ENCODE measurements around the gene CHCHD3.

The CHCHD3 gene

DNA sequence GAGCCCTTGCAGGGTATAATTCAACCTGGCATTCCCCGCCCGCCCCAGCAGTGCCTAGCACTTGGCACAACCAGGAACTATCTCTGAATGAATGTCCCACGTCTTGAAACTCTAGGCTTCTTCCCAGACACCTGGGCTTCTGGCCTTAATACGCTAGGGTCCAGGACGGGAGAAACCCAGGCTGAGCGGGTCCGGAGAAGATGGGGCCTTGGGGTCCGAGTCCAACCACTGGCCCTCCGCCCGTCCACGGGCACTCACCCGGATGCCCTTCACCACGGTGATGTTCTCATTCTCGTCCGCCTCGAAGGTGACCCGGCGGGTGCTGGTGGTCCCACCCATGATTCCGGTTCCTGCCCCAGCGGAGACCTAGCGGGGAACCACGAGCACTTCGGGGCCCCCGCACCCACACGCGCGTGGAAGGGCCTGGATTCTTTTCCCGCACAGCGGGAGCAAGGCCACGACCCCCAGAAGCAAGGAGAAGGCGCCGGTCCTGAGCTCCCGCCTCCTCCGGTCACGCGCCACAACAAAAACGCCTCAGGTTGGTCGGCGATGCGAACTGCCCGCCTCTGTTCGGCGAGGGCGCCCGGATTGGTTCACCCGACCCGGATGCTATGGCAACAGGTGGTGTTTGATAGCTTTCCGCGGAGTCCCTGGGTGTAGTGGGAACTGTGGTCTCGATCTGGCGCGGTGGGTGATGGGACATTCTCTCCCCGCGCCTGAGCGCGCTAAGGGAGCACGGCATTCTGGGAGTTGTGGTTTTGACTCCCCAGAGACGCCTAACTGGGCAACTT, at the start of gene CHCHD3:
Gene CHCHD3 (minus strand): TSS at position 492 of the 791 bp plus-strand sequence. CDS start 153 bp downstream, at position 339.
- peak within 1 kb of the TSS; percentile 91 for H3K4me3 ChIP-seq (ENCODE audit: low read length)
- no peaks in the 10 kb centered on the region for H3K9me3 ChIP-seq (ENCODE audit: insufficient read depth, low read depth, low read length)
- peaks cover 29% of the 10 kb centered on the region for H3K4me1 ChIP-seq (ENCODE audit: insufficient read depth, low read length)
- H3K27ac ChIP-seq (ENCODE audit: low read length) = peak within 1 kb of the TSS; percentile 57
- H3K36me3 ChIP-seq (ENCODE audit: insufficient read depth, low read depth, low read length) = no peaks in the 10 kb centered on the region; the same call in 1 of the 2 replicates
- H3K27me3 ChIP-seq (ENCODE audit: insufficient read depth, low read length) = no peaks in the 10 kb centered on the region
- H3K9ac ChIP-seq (ENCODE audit: low read depth, low read length) = peak within 1 kb of the TSS; percentile 84

DNA sequence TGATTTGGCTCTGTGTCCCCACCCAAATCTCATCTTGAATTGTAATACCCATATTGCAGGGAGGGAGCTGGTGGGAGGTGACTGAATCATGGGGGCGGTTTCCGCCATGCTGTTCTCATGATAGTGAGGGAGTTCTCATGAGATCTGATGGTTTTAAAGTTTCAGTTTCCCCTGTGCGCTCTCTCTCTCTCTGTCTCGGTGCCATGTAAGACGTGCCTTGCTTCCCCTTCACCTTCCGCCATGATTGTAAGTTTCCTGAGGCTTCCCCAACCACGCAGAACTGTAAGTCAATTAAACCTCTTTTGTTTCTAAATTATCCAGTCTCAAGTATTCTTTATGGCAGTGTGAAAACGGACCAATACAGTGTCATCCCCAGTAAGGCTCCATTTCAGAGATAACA, 48.3 kb upstream of the CHCHD3 start:
- no peaks in the 10 kb centered on the region for H3K36me3 ChIP-seq (ENCODE audit: insufficient read depth, low read depth, low read length)
- no peaks in the 10 kb centered on the region for H3K4me1 ChIP-seq (ENCODE audit: insufficient read depth, low read length)
- no peak overlapping the region for H3K4me3 ChIP-seq (ENCODE audit: low read length)
- H3K27ac ChIP-seq (ENCODE audit: low read length) = no peak overlapping the region
- no peaks in the 10 kb centered on the region for H3K27me3 ChIP-seq (ENCODE audit: insufficient read depth, low read length)
- H3K9me3 ChIP-seq (ENCODE audit: insufficient read depth, low read depth, low read length) = no peaks in the 10 kb centered on the region
- H3K9ac ChIP-seq (ENCODE audit: low read depth, low read length) = no peak overlapping the region

GRCh38 chr7:133126422-133126821, 44.5 kb upstream of the CHCHD3 start:
- Histone ChIP-seq H3K9ac (ENCODE audit: low read depth, low read length) (no peak overlapping the region), H3K4me1 (ENCODE audit: insufficient read depth, low read length) (peaks cover 3% of the 10 kb centered on the region; the same call in 1 of the 2 replicates), H3K36me3 (ENCODE audit: insufficient read depth, low read depth, low read length) (no peaks in the 10 kb centered on the region), H3K4me3 (ENCODE audit: low read length) (no peak overlapping the region), H3K27ac (ENCODE audit: low read length) (no peak overlapping the region), H3K27me3 (ENCODE audit: insufficient read depth, low read length) (no peaks in the 10 kb centered on the region), H3K9me3 (ENCODE audit: insufficient read depth, low read depth, low read length) (no peaks in the 10 kb centered on the region)

DNA sequence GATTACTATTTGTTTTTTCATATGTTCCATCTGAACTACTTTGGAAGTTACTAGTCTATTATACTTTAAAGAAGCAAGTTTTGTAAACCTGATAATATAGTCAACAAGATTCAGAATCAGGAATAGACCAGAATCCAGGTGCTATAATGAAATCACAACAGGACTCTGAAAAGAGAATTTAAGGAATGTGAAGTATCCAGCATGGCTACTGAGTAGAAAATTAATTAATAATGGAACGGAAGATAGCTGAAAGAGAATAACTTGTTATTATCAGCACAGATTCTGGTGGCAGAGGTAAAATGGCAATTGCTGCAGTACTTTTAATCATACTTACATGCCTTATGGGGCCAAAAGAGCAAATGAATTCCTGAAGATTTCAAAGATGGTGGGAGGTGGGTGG, 43.1 kb upstream of the CHCHD3 start:
- H3K27ac ChIP-seq (ENCODE audit: low read length) = no peak overlapping the region
- no peak overlapping the region for H3K9ac ChIP-seq (ENCODE audit: low read depth, low read length)
- H3K27me3 ChIP-seq (ENCODE audit: insufficient read depth, low read length) = no peaks in the 10 kb centered on the region
- no peak overlapping the region for H3K4me3 ChIP-seq (ENCODE audit: low read length)
- no peaks in the 10 kb centered on the region for H3K36me3 ChIP-seq (ENCODE audit: insufficient read depth, low read depth, low read length)
- H3K4me1 ChIP-seq (ENCODE audit: insufficient read depth, low read length) = peaks cover 3% of the 10 kb centered on the region; the same call in 1 of the 2 replicates
- no peaks in the 10 kb centered on the region for H3K9me3 ChIP-seq (ENCODE audit: insufficient read depth, low read depth, low read length)

DNA sequence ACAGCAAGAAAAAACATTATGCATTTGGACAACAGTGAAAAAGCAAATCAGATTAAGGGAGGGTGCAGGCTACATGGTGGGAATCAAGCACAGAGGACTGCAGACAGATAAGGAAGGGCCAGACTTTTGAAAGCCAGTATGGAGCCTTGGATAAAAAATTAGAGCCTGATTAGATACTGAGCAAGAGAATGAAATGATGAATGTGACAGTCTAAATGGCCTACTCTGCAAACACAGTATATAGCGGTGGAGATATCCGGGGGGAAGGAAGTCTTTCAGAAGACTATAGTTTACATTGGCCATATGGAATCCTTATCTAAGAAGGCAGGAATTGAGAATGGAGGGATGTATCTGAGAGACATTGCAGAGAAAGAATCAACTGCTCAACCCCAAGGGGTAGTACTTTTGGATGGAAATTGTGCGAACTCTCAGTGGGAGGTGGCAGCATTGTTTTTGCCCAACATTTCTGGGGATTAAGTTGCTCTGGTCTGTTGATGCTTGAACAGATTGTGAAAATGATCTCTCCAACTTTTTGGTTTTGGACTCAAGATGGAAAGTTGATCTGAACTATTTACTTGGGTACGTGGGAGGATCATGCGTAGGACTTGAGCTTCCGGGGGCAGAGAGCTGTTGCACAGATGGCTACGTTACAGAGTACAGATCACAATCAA, 39.4 kb upstream of the CHCHD3 start:
- Histone ChIP-seq H3K27me3 (ENCODE audit: insufficient read depth, low read length) (no peaks in the 10 kb centered on the region), H3K4me1 (ENCODE audit: insufficient read depth, low read length) (peaks cover 3% of the 10 kb centered on the region; the same call in 1 of the 2 replicates), H3K36me3 (ENCODE audit: insufficient read depth, low read depth, low read length) (no peaks in the 10 kb centered on the region), H3K4me3 (ENCODE audit: low read length) (no peak overlapping the region), H3K9me3 (ENCODE audit: insufficient read depth, low read depth, low read length) (no peaks in the 10 kb centered on the region), H3K27ac (ENCODE audit: low read length) (no peak overlapping the region), H3K9ac (ENCODE audit: low read depth, low read length) (no peak overlapping the region)

GRCh38 chr7:133119067-133119466, 37.2 kb upstream of the CHCHD3 start:
- H3K27ac ChIP-seq (ENCODE audit: low read length) = no peak overlapping the region
- H3K4me3 ChIP-seq (ENCODE audit: low read length) = no peak overlapping the region
- H3K4me1 ChIP-seq (ENCODE audit: insufficient read depth, low read length) = no peaks in the 10 kb centered on the region; the same call in 1 of the 2 replicates

DNA sequence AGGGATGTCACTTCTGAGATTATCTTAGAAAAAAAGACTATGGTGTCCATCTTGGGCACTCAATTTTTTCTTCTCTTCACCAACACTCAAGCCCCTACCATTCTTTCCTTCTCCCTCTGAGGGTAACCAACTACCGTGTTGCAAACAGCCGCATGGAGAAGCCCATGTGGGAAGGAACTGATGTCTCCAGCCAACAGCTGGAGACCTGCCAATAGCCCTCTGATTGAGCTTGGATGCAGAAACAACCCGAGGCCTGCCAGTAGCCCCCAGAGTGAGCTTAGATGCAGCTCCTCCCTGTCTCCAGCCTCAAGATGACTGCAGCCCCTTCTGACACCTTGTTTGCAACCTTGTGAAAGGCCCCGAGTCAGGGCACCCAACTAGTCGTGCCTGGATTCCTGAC, 36.4 kb upstream of the CHCHD3 start:
- H3K9ac ChIP-seq (ENCODE audit: low read depth, low read length) = no peak overlapping the region
- H3K4me3 ChIP-seq (ENCODE audit: low read length) = no peak overlapping the region
- no peaks in the 10 kb centered on the region for H3K36me3 ChIP-seq (ENCODE audit: insufficient read depth, low read depth, low read length)
- no peaks in the 10 kb centered on the region; the same call in 1 of the 2 replicates for H3K4me1 ChIP-seq (ENCODE audit: insufficient read depth, low read length)
- H3K27ac ChIP-seq (ENCODE audit: low read length) = no peak overlapping the region
- no peaks in the 10 kb centered on the region for H3K9me3 ChIP-seq (ENCODE audit: insufficient read depth, low read depth, low read length)
- no peaks in the 10 kb centered on the region for H3K27me3 ChIP-seq (ENCODE audit: insufficient read depth, low read length)

More at GRCh38 chr7:133119067-133119466, 37.2 kb upstream of the CHCHD3 start:
- no peaks in the 10 kb centered on the region for H3K36me3 ChIP-seq (ENCODE audit: insufficient read depth, low read depth, low read length)
- H3K9me3 ChIP-seq (ENCODE audit: insufficient read depth, low read depth, low read length) = no peaks in the 10 kb centered on the region
- H3K27me3 ChIP-seq (ENCODE audit: insufficient read depth, low read length) = no peaks in the 10 kb centered on the region
- no peak overlapping the region for H3K9ac ChIP-seq (ENCODE audit: low read depth, low read length)

DNA sequence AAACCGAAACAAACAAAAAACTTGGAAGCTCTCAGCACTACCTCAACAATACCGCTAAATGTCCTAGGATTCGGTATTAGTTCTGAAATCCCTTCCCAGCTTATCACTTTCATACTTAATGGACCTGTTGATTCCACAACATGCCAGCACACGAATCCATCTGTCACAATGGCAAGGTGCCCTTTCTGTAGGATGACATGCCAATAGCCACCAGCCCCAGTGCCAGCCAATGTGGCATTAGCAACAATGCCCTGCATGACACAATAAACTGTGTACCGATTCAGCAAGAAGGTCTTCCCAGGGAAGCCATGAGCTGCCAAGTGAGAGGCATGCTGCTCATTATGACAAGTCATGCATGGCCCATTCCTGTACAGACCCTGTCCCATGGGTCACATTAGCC, 35.6 kb upstream of the CHCHD3 start:
- no peak overlapping the region for H3K9ac ChIP-seq (ENCODE audit: low read depth, low read length)
- no peak overlapping the region for H3K27ac ChIP-seq (ENCODE audit: low read length)
- H3K4me3 ChIP-seq (ENCODE audit: low read length) = no peak overlapping the region
- H3K4me1 ChIP-seq (ENCODE audit: insufficient read depth, low read length) = no peaks in the 10 kb centered on the region; the same call in 1 of the 2 replicates
- H3K36me3 ChIP-seq (ENCODE audit: insufficient read depth, low read depth, low read length) = no peaks in the 10 kb centered on the region
- H3K9me3 ChIP-seq (ENCODE audit: insufficient read depth, low read depth, low read length) = no peaks in the 10 kb centered on the region
- H3K27me3 ChIP-seq (ENCODE audit: insufficient read depth, low read length) = no peaks in the 10 kb centered on the region

- Histone ChIP-seq H3K4me3 (ENCODE audit: low read length) (no peak overlapping the region), H3K4me1 (ENCODE audit: insufficient read depth, low read length) (no peaks in the 10 kb centered on the region; the same call in 1 of the 2 replicates), H3K9ac (ENCODE audit: low read depth, low read length) (no peak overlapping the region), H3K9me3 (ENCODE audit: insufficient read depth, low read depth, low read length) (peaks cover 1% of the 10 kb centered on the region; the same call in 1 of the 2 replicates), H3K27ac (ENCODE audit: low read length) (no peak overlapping the region), H3K27me3 (ENCODE audit: insufficient read depth, low read length) (no peaks in the 10 kb centered on the region), H3K36me3 (ENCODE audit: insufficient read depth, low read depth, low read length) (no peaks in the 10 kb centered on the region)
Observed at GRCh38 chr7:133115596-133115995, 33.7 kb upstream of the CHCHD3 start.

- H3K4me3 ChIP-seq (ENCODE audit: low read length) = no peak overlapping the region
- no peaks in the 10 kb centered on the region for H3K27me3 ChIP-seq (ENCODE audit: insufficient read depth, low read length)
- no peaks in the 10 kb centered on the region for H3K36me3 ChIP-seq (ENCODE audit: insufficient read depth, low read depth, low read length)
- H3K27ac ChIP-seq (ENCODE audit: low read length) = no peak overlapping the region
- no peak overlapping the region for H3K9ac ChIP-seq (ENCODE audit: low read depth, low read length)
- H3K9me3 ChIP-seq (ENCODE audit: insufficient read depth, low read depth, low read length) = peaks cover 8% of the 10 kb centered on the region; the same call in 1 of the 2 replicates
- no peaks in the 10 kb centered on the region; the same call in 1 of the 2 replicates for H3K4me1 ChIP-seq (ENCODE audit: insufficient read depth, low read length)
Observed at GRCh38 chr7:133114519-133114918, 32.6 kb upstream of the CHCHD3 start.

DNA sequence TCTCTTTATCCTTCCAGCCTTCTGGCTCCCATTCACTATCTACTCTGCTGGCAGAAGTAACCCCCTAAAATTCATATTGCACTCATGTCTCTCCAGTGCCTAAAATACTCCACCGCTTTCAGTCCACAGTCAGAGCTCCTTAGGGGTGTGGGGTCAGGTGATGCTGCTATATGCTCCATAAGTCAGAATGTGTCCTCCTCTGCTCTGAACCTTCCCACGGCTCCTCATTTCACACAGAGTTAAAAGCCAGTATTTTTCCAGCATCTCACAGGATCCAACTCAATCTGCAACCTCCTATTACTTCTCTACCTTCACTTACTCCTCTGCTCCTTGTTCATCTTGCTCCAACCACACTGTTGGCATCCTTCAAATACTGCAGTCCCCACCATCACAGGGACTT, 31.1 kb upstream of the CHCHD3 start:
- H3K27me3 ChIP-seq (ENCODE audit: insufficient read depth, low read length) = no peaks in the 10 kb centered on the region
- no peak overlapping the region for H3K9ac ChIP-seq (ENCODE audit: low read depth, low read length)

GRCh38 chr7:133112335-133112734, 30.4 kb upstream of the CHCHD3 start:
- H3K9me3 ChIP-seq (ENCODE audit: insufficient read depth, low read depth, low read length) = peaks cover 8% of the 10 kb centered on the region; the same call in 1 of the 2 replicates

More for the DNA sequence above, 31.1 kb upstream of the CHCHD3 start:
- no peak overlapping the region for H3K27ac ChIP-seq (ENCODE audit: low read length)
- peaks cover 8% of the 10 kb centered on the region; the same call in 1 of the 2 replicates for H3K9me3 ChIP-seq (ENCODE audit: insufficient read depth, low read depth, low read length)
- H3K36me3 ChIP-seq (ENCODE audit: insufficient read depth, low read depth, low read length) = no peaks in the 10 kb centered on the region
- no peak overlapping the region for H3K4me3 ChIP-seq (ENCODE audit: low read length)
- no peaks in the 10 kb centered on the region for H3K4me1 ChIP-seq (ENCODE audit: insufficient read depth, low read length)

More at GRCh38 chr7:133112335-133112734, 30.4 kb upstream of the CHCHD3 start:
- no peak overlapping the region for H3K9ac ChIP-seq (ENCODE audit: low read depth, low read length)
- no peaks in the 10 kb centered on the region for H3K27me3 ChIP-seq (ENCODE audit: insufficient read depth, low read length)
- H3K4me3 ChIP-seq (ENCODE audit: low read length) = no peak overlapping the region
- no peak overlapping the region for H3K27ac ChIP-seq (ENCODE audit: low read length)
- no peaks in the 10 kb centered on the region for H3K36me3 ChIP-seq (ENCODE audit: insufficient read depth, low read depth, low read length)
- no peaks in the 10 kb centered on the region for H3K4me1 ChIP-seq (ENCODE audit: insufficient read depth, low read length)
